ENCODE measurements around the gene GPRC5C. TPM values are rescaled to one million over a fixed set of nuclear protein-coding genes. Genes with fewer than 3 reads are reported as not detected.
A peak's percentile ranks its signal among the peaks of the same experiment; 100 is the strongest.

Gene GPRC5C
- total and polyA plus RNA-seq, 2 of the 13 experiments (the other 11 are each of a cell fraction or from before 2014, with no cell fraction given) = 85.6 to 300 TPM

- TF ChIP-seq, protein P1, sequence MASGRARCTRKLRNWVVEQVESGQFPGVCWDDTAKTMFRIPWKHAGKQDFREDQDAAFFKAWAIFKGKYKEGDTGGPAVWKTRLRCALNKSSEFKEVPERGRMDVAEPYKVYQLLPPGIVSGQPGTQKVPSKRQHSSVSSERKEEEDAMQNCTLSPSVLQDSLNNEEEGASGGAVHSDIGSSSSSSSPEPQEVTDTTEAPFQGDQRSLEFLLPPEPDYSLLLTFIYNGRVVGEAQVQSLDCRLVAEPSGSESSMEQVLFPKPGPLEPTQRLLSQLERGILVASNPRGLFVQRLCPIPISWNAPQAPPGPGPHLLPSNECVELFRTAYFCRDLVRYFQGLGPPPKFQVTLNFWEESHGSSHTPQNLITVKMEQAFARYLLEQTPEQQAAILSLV (CRISPR knock-in tag; IDR thresholded peaks at IDR 0.05; ENCODE audit: borderline replicate concordance) = no peak
- no peak for TF ChIP-seq ZMAT3 (CRISPR knock-in tag; conservative IDR thresholded peaks at IDR 0.05)
- 0 out of 2 replicates have a peak, but pooled peaks have one; percentile 7 for TF ChIP-seq ZNF430 (CRISPR knock-in tag; IDR thresholded peaks at IDR 0.05)
- TF ChIP-seq, protein P2, sequence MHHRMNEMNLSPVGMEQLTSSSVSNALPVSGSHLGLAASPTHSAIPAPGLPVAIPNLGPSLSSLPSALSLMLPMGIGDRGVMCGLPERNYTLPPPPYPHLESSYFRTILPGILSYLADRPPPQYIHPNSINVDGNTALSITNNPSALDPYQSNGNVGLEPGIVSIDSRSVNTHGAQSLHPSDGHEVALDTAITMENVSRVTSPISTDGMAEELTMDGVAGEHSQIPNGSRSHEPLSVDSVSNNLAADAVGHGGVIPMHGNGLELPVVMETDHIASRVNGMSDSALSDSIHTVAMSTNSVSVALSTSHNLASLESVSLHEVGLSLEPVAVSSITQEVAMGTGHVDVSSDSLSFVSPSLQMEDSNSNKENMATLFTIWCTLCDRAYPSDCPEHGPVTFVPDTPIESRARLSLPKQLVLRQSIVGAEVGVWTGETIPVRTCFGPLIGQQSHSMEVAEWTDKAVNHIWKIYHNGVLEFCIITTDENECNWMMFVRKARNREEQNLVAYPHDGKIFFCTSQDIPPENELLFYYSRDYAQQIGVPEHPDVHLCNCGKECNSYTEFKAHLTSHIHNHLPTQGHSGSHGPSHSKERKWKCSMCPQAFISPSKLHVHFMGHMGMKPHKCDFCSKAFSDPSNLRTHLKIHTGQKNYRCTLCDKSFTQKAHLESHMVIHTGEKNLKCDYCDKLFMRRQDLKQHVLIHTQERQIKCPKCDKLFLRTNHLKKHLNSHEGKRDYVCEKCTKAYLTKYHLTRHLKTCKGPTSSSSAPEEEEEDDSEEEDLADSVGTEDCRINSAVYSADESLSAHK (CRISPR knock-in tag; IDR thresholded peaks at IDR 0.05; ENCODE audit: borderline replicate concordance) = peak; percentile 60; the same call in 1 of the 2 replicates
- no peak for TF ChIP-seq REL (CRISPR knock-in tag; conservative IDR thresholded peaks at IDR 0.05)
- TF ChIP-seq ZNF264 (CRISPR knock-in tag; IDR thresholded peaks at IDR 0.05) = no peak
- TF ChIP-seq CHCHD3 (CRISPR knock-in tag; IDR thresholded peaks at IDR 0.05) = no peak
- TF ChIP-seq ZNF772 (CRISPR knock-in tag; IDR thresholded peaks at IDR 0.05) = peak; percentile 1; the same call in 1 of the 2 replicates
- TF ChIP-seq KDM5B (CRISPR knock-in tag; IDR thresholded peaks at IDR 0.05; ENCODE audit: borderline replicate concordance) = peak; percentile 53; the same call in 1 of the 2 replicates
- TF ChIP-seq MIER2 (CRISPR knock-in tag; IDR thresholded peaks at IDR 0.05) = no peak
- TF ChIP-seq NFATC3 (CRISPR knock-in tag; IDR thresholded peaks at IDR 0.05) = no peak
- TF ChIP-seq, protein P3, sequence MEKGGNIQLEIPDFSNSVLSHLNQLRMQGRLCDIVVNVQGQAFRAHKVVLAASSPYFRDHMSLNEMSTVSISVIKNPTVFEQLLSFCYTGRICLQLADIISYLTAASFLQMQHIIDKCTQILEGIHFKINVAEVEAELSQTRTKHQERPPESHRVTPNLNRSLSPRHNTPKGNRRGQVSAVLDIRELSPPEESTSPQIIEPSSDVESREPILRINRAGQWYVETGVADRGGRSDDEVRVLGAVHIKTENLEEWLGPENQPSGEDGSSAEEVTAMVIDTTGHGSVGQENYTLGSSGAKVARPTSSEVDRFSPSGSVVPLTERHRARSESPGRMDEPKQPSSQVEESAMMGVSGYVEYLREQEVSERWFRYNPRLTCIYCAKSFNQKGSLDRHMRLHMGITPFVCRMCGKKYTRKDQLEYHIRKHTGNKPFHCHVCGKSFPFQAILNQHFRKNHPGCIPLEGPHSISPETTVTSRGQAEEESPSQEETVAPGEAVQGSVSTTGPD (CRISPR knock-in tag; IDR thresholded peaks at IDR 0.05) = no peak
- TF ChIP-seq RFX3 (CRISPR knock-in tag; IDR thresholded peaks at IDR 0.05) = no peak
- TF ChIP-seq PHF5A (CRISPR knock-in tag; IDR thresholded peaks at IDR 0.05; ENCODE audit: low read depth, unreplicated experiment) = no peak
- 0 out of 2 replicates have a peak, but pooled peaks have one; percentile 2 for TF ChIP-seq ZNF138 (CRISPR knock-in tag; IDR thresholded peaks at IDR 0.05; ENCODE audit: low read depth)
- TF ChIP-seq ZNF572 (CRISPR knock-in tag; IDR thresholded peaks at IDR 0.05) = 0 out of 2 replicates have a peak, but pooled peaks have one; percentile 21
- TF ChIP-seq SNRNP70 (IDR thresholded peaks at IDR 0.05; ENCODE audit: low read depth, low read length) = no peak
- 0 out of 2 replicates have a peak, but pooled peaks have one; percentile 7 for TF ChIP-seq ZNF749 (CRISPR knock-in tag; IDR thresholded peaks at IDR 0.05; ENCODE audit: borderline replicate concordance)
- TF ChIP-seq ZFP41 (CRISPR knock-in tag; IDR thresholded peaks at IDR 0.05; ENCODE audit: borderline replicate concordance) = 0 out of 2 replicates have a peak, but pooled peaks have one; percentile 9
- TF ChIP-seq, protein P4, sequence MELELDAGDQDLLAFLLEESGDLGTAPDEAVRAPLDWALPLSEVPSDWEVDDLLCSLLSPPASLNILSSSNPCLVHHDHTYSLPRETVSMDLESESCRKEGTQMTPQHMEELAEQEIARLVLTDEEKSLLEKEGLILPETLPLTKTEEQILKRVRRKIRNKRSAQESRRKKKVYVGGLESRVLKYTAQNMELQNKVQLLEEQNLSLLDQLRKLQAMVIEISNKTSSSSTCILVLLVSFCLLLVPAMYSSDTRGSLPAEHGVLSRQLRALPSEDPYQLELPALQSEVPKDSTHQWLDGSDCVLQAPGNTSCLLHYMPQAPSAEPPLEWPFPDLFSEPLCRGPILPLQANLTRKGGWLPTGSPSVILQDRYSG (CRISPR knock-in tag; IDR thresholded peaks at IDR 0.05) = no peak
- 0 out of 2 replicates have a peak, but pooled peaks have one; percentile 43 for TF ChIP-seq KDM5A (IDR thresholded peaks at IDR 0.05; ENCODE audit: borderline replicate concordance, low read length)
- TF ChIP-seq HCFC1 (IDR thresholded peaks at IDR 0.05; ENCODE audit: low read depth, low read length) = no peak
- peak; percentile 28 for TF ChIP-seq SRSF1 (optimal IDR thresholded peaks at IDR 0.05; ENCODE audit: low read depth, low read length)
- peak; percentile 20 for TF ChIP-seq CCAR2 (optimal IDR thresholded peaks at IDR 0.05; ENCODE audit: low read depth, low read length)
- TF ChIP-seq NPAS2 (CRISPR knock-in tag; IDR thresholded peaks at IDR 0.05; ENCODE audit: borderline replicate concordance) = no peak
- TF ChIP-seq HDAC6 (IDR thresholded peaks at IDR 0.05; ENCODE audit: low read depth, low read length) = no peak
- TF ChIP-seq ZNF709 (CRISPR knock-in tag; IDR thresholded peaks at IDR 0.05) = peak; percentile 91; the same call in 1 of the 2 replicates
Measured at GRCh38 chr17:74430385-74430705, 1.5 kb upstream of the GPRC5C start (continued).

Measured in HepG2 (cell line).